GM19455 (cell line): Measurements from ENCODE around the gene ZBTB38.

Experiments used
- ATAC-seq: cut with Tn5 transposase; IDR thresholded peaks from one replicate; pipeline ENCODE4 v1.9.1; 2021; ENCODE audit not compliant: unreplicated experiment

Gene ZBTB38

DNA sequence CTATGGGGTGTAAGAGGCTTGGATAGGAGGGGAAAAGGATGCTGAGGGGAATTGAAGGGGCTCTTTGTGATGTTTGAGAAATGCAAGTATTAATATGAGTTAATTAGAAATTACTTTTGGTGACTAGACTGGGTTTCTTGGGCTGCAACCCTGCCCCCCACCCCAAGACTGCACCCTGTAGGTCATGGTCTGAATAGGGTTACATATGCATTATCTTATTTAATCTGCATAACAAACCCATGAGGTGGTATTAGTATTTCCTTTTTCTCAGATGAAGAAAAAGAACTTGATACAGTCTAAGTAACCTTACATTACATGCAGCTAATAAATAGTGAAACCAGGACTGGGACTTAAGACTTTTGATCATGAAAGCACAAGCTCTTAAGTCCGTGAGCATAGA, 5.6 kb upstream of the ZBTB38 start:
- ATAC-seq: no peak

GRCh38 chr3:141365201-141365600, 3.1 kb upstream of the ZBTB38 start:
- ATAC-seq: no peak

- ATAC-seq: no peak
Measured at GRCh38 chr3:141366285-141367037, 1.8 kb upstream of the ZBTB38 start.

GRCh38 chr3:141367038-141367730, 1.1 kb upstream of the ZBTB38 start:
- no peak for ATAC-seq

DNA sequence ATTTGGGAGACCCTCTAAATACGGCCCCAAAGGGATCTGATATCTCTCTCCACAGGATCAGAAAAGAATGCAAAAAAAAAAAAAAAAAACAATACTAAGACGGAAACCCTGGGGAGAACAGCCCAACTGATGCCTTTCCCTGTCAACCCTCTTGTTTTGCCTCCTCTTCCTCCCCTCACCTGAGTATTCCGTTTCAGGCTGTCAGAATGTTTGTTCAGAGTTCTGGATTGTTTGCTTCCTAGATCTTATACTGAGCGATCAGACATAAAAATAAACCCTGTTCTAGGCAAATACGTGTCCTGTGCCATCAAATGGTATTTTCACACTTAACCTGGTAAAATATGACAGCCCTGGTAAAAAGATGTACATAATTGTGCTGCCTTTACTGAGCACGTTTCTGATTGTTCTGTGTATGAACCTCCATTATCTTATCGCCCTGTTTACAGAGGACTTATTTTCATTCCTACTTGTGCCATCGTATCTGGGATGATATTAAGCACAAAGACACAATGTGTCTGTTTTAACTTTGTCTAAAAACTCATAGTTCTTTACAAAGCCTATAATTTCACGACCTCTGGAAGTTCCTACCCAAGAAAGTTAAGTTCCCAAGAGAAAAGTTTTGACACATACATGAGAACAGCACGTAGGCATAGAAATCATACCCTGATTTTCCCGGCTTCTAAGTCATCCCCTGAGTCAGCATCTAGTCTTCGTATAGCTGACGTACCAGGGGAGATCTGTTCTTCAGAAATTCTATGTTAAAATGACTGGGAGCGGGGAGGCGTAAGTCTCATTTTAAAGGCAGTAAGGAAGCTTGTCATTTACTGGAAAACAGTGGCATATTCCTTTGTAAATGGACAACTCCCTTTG, 856 bp downstream of the ZBTB38 start:
- ATAC-seq: no peak

DNA sequence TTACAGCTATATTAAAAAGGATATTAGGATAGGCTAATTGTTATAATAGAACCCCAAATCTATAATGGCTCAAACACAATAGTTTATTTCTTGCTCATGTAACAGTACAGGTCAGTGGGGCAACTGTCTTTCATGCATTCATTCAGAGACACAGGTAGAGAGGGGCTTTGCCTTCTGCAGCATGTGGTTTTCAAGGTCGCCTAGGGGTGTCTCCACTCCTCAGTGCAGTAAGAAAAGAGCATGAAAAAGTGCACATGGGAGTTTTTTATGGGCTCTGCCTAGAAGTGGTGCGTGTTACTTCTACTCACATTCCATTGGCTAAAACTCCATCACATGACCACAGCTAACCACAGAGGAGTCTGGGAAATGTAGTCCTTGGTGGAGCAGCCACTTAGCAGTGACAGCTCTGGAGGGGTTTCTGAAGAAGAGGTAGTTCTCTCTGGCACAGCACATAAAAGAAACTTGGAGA, 1.8 kb downstream of the ZBTB38 start:
- peak; percentile 79 for ATAC-seq

DNA sequence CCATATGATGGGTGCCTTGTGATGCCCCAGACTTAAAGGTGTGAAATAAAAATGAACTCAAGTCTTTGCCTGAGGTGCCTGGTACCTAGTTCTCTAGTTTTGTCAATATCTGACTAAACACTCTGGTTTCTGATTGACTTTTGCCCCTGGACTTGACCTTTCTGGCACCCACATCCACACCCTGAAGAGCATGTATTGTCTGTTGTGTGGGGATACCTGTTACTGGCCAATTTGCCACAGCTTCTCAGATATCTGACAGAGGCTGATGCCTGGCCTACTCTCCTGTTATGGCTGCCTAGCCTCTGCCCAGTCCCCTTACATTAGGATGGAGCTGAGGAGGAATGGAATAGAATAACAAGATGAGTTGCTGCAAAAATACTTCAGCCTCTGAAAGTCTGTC, 3.6 kb downstream of the ZBTB38 start:
- no peak for ATAC-seq

- ATAC-seq: no peak
Measured at GRCh38 chr3:141372656-141373055, 4.4 kb downstream of the ZBTB38 start.

GRCh38 chr3:141373232-141373631, 4.9 kb downstream of the ZBTB38 start:
- no peak for ATAC-seq

DNA sequence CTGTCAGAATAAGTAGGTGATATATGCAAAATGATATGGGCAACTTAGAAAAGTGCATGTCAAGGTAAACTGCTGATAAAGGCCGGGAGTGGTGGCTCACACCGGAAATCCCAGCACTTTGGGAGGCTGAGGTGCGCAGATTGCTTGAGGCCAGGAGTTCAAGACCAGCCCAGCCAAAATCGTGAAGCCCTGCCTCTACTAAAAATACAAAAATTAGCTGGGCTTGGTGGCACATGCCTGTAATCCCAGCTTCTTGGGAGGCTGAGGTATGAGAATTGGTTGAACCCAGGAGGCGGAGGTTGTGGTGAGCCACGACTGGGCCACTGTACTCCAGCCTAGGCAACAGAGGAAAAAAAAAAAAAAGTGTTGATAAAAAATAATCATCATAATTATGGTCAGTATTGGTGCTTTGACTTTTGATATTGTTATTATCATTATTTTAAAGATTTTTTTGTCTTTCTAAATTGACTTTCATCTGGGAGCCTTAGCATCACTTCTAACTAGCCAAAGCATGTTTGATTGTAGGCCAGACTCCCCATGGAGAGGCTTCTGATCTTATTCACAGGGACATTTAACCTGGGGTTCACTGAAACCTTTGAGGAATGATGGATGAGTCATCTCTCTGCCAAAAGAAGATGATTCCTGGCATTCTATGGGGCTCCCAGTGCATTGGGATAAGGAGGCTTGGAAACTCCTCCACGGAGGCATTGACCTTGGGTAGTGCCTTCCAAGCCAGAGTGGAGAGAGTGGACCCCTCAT, 5.6 kb downstream of the ZBTB38 start:
- ATAC-seq: no peak

- ATAC-seq: no peak
Measured at GRCh38 chr3:141375381-141376301, 7.3 kb downstream of the ZBTB38 start.

GRCh38 chr3:141377377-141377776, 9.1 kb downstream of the ZBTB38 start:
- ATAC-seq: no peak

DNA sequence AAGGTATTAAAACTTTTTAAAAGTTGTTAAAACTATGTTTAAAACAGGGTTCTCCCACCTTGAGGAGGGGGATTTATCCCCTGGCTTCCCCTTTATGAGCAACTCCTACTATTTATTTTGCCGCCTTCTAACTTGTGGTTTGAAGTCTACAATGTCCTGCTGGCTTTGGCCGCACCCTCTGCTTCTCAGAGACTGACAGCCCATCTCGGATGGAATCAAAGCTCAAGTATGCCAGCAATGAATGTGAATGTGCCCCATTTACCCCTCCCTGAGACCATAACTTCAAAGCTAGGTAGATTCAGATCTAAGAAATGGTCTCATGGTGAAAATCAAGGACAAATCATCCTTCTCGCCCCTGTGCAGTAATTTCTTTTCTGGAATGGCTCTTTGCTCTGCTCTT, 10.3 kb downstream of the ZBTB38 start:
- ATAC-seq: no peak

DNA sequence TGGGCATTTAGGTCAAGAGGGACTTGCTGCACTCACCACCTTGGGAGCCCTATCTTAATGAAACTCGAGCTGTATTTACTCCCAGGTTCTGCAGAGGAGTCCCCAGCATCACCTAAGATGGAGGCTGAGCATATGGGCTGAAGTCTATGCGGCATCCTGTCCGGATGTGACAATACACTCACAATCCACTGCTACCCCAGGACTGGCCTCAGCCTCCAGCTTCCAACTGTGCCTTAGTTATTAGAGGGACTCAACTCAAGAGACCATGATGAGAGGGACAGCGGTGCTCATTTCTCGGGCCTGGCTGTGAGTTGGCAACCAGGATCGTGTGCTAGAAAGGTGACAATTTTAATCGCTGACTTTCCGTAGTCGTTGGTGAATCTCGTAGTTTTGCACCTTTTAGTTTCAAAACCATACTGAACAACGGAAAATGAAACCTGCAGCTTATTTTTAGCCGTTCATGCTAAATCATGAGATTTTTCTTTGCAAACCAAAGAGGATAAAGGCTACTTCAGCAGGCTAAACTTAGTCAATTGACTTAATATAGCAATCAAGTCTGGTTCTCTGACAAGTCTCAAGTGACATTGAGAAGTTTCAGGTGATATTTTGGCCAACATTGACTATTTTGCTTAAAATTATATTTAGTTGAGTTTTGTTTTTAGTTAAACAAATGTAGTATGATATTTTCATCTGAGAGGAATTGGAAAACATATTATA, 11.1 kb downstream of the ZBTB38 start:
- peak; percentile 53 for ATAC-seq

DNA sequence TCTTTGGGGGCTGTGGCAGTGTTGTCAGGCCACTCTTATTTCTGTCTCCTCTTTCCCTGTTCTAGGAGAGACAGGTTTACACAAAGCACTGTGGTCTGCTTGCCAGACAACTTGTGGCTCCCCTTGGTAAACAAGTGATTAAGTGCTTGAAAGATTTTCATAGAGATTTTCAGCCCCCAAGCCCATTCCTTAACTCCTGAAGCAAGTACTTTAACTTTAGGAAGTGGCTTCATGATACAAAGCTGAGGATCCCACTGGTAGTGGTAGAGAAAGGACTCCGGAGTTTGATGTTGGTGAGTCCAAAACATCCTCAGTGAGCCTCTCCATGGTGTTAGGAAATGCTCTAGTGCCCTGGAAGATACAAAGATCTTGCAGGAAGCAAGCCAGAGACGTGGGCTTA, 12.0 kb downstream of the ZBTB38 start:
- ATAC-seq: no peak

GRCh38 chr3:141380987-141381386, 12.7 kb downstream of the ZBTB38 start:
- ATAC-seq: peak; percentile 46

GRCh38 chr3:141382571-141382970, 14.3 kb downstream of the ZBTB38 start:
- no peak for ATAC-seq

GRCh38 chr3:141383555-141384129, 15.3 kb downstream of the ZBTB38 start:
- ATAC-seq: no peak

DNA sequence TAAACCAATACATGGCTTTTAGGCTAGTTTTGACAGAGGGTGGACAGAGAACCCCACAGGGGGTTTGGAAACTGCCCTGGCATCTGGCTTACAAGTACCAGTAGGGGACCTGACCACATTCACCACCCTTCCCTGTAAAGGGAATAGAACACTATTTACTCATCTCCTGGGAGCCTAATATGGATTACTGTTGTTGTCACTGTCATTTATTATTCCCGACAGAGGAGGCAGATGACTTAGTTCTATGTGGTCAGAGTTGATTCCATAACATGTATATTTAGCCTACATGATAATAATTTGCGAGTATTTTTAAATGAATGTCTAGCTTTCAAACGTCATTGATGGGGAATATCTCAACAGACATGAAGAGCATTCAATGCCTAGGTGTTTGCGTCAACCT, 15.9 kb downstream of the ZBTB38 start:
- ATAC-seq: no peak
